Hepatocyte (in vitro differentiated cells): ENCODE data around the gene CHID1.

Experiments
- EZH2 ChIP-seq: fragments of 200-600 bp; sonication (generic); IDR thresholded peaks from 2 replicates; pipeline ENCODE4 v1.6.1; 2016; ENCODE audit warnings: antibody characterized with exemption, mild to moderate bottlenecking, borderline replicate concordance
- TF ChIP-seq, protein P1 (sequence below): fragments of 200-600 bp; sonication (generic); IDR thresholded peaks from 2 replicates; pipeline ENCODE4 v1.5.1; 2016; ENCODE audit warnings: antibody characterized with exemption, mild to moderate bottlenecking; ENCODE audit not compliant: poor library complexity

- TF ChIP-seq, protein P1, sequence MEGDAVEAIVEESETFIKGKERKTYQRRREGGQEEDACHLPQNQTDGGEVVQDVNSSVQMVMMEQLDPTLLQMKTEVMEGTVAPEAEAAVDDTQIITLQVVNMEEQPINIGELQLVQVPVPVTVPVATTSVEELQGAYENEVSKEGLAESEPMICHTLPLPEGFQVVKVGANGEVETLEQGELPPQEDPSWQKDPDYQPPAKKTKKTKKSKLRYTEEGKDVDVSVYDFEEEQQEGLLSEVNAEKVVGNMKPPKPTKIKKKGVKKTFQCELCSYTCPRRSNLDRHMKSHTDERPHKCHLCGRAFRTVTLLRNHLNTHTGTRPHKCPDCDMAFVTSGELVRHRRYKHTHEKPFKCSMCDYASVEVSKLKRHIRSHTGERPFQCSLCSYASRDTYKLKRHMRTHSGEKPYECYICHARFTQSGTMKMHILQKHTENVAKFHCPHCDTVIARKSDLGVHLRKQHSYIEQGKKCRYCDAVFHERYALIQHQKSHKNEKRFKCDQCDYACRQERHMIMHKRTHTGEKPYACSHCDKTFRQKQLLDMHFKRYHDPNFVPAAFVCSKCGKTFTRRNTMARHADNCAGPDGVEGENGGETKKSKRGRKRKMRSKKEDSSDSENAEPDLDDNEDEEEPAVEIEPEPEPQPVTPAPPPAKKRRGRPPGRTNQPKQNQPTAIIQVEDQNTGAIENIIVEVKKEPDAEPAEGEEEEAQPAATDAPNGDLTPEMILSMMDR: no peak
- TF ChIP-seq EZH2: no peak
Observed at GRCh38 chr11:937841-938261, 27.2 kb upstream of the CHID1 start.
